ENCODE measurements around the gene SIRT3. TPM values are rescaled to one million over a fixed set of nuclear protein-coding genes. Genes with fewer than 3 reads are reported as not detected.

The SIRT3 gene
- total and polyA plus RNA-seq, 7 experiments from 2014 or later = 9.9 to 34.8 (median 23.8) TPM

DNA sequence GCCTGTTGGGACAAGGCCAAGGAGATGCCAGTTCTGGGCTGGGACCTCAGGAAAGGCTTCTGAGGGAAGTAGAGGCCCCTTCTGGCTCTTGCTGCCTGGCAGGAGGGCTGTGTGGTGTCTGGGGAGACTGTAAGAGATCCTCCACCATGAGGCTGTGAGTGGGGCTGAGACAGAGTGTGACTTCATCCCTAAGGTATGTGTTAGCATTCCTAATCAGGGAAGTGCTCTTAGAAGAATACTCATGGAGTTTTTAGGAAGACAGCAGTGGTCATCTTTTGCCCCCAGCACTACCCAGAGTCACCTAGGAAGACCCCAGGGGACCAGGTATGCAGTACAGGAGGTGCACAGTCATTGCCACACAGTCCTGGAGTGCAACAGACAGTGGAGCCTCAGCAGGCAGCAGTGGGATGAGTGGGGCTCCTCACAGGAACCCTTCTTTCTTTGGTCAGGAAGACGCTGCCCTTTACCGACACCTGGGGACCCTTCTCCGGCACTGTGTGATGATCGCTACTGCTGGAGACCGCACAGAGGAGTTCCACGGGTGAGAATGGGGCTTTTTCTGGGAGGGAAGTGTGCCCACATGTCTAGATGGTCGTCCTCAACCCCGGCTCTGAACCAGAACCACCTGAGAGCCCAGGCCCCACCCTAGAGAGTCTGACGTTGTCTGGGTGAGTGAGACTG, 25.9 kb downstream of the SIRT3 start:
- intact Hi-C loops (cut with micrococcal nuclease) = no loop called here
- Histone ChIP-seq H3K4me3 (ENCODE audit: low read length) (no peak overlapping the region), H3K27me3 (ENCODE audit: control insufficient read depth in 2 of 2, insufficient read depth in 2 of 2, low read length in 2 of 2) (no peaks in the 10 kb centered on the region), H3K36me3 (ENCODE audit: control insufficient read depth in 2 of 3, insufficient read depth in 3 of 3, low read length in 3 of 3) (peaks cover 23 to 68% (median 46%) of the 10 kb centered on the region in 3 experiments), H3K4me1 (ENCODE audit: control insufficient read depth in 2 of 2, insufficient read depth in 2 of 2, low read length in 2 of 2) (peaks cover 18 to 29% of the 10 kb centered on the region in 2 donors), H3K27ac (ENCODE audit: low read depth, low read length) (peak overlapping the region; percentile 93), H3K9me3 (ENCODE audit: control insufficient read depth in 2 of 3, low read length in 3 of 3) (no peaks in the 10 kb centered on the region)
- Mint-ChIP-seq H3K4me3 (peak overlapping the region; percentile 32 to 100 (median 94)), H3K27ac (peak overlapping the region in 8 of 9 donors; percentile 34 to 99 (median 66)), H3K36me3 (peaks cover 4 to 29% (median 9%) of the 10 kb centered on the region in 5 donors), H3K4me1 (peaks cover 0 to 43% (median 26%) of the 10 kb centered on the region in 7 donors), H3K27me3 (no peaks in the 10 kb centered on the region), H3K9me3 (peaks cover 0 to 4% (median 0%) of the 10 kb centered on the region in 11 donors)
- CTCF ChIA-PET = interaction anchor here (0.5 kb wide), 1 partner anchor 126 kb away, joined by 3 read pairs; no protein-coding TSS in a partner anchor
- POLR2A ChIA-PET = interaction anchor here (0.9 to 5.0 kb wide), 6 partner anchors 19 to 239 kb away, joined by 4 to 83 read pairs (median 27); partner anchors contain the start of genes PSMD13, PTDSS2 and SIRT3
- no peak for ATAC-seq
- peak in 1 of 9 donors; percentile 7 for DNase-seq

DNA sequence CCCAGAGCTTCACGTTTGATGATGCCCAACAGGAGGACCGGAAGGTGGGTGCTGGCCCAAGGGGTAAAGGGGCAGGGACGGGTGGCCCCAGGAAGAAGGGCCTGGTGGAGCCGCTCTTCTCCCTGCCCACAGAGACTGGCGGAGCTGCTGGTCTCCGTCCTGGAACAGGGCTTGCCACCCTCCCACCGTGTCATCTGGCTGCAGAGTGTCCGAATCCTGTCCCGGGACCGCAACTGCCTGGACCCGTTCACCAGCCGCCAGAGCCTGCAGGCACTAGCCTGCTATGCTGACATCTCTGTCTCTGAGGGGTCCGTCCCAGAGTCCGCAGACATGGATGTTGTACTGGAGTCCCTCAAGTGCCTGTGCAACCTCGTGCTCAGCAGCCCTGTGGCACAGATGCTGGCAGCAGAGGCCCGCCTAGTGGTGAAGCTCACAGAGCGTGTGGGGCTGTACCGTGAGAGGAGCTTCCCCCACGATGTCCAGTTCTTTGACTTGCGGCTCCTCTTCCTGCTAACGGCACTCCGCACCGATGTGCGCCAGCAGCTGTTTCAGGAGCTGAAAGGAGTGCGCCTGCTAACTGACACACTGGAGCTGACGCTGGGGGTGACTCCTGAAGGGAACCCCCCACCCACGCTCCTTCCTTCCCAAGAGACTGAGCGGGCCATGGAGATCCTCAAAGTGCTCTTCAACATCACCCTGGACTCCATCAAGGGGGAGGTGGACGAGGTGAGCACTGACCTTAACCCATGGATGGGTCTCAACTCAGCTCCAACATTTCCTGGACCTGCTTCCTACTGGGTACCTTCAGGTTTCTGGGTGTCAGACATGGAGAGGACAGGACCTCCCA, 26.6 kb downstream of the SIRT3 start:
- H3K4me3 Mint-ChIP-seq = peak overlapping the region; percentile 89 to 100 (median 96)
- peaks cover 20 to 68% (median 45%) of the 10 kb centered on the region in 3 experiments for H3K36me3 ChIP-seq (ENCODE audit: control insufficient read depth in 2 of 3, insufficient read depth in 3 of 3, low read length in 3 of 3)
- H3K27me3 Mint-ChIP-seq = no peaks in the 10 kb centered on the region
- H3K4me1 Mint-ChIP-seq = peaks cover 0 to 50% (median 31%) of the 10 kb centered on the region in 7 donors
- ChIA-PET POLR2A (interaction anchor here (0.6 to 5.0 kb wide), 9 partner anchors 20 to 240 kb away, joined by 3 to 83 read pairs (median 19); partner anchors contain the start of genes NLRP6, PSMD13, PTDSS2 and SIRT3), CTCF (interaction anchor here (0.8 kb wide), 1 partner anchor 23 kb away, joined by 5 read pairs; no protein-coding TSS in a partner anchor)
- intact Hi-C loops (cut with micrococcal nuclease) = loop anchor here in 1 of 2 donors (5.0 kb wide), 1 partner anchor 358 kb away; no protein-coding TSS in a partner anchor
- H3K4me3 ChIP-seq (ENCODE audit: low read length) = peak overlapping the region; percentile 98
- peaks cover 4 to 25% (median 9%) of the 10 kb centered on the region in 5 donors for H3K36me3 Mint-ChIP-seq
- ATAC-seq (no peak), DNase-seq (peak in 1 of 9 donors; percentile 18)
- H3K4me1 ChIP-seq (ENCODE audit: control insufficient read depth in 2 of 2, insufficient read depth in 2 of 2, low read length in 2 of 2) = peaks cover 22 to 37% of the 10 kb centered on the region in 2 donors
- H3K9me3 Mint-ChIP-seq = peaks cover 0 to 4% (median 0%) of the 10 kb centered on the region in 11 donors
- H3K27me3 ChIP-seq (ENCODE audit: control insufficient read depth in 2 of 2, insufficient read depth in 2 of 2, low read length in 2 of 2) = no peaks in the 10 kb centered on the region
- no peaks in the 10 kb centered on the region for H3K9me3 ChIP-seq (ENCODE audit: control insufficient read depth in 2 of 3, low read length in 3 of 3)
- H3K27ac ChIP-seq (ENCODE audit: low read depth, low read length) = peak overlapping the region; percentile 93
- H3K27ac Mint-ChIP-seq = peak overlapping the region; percentile 89 to 100 (median 98)

DNA sequence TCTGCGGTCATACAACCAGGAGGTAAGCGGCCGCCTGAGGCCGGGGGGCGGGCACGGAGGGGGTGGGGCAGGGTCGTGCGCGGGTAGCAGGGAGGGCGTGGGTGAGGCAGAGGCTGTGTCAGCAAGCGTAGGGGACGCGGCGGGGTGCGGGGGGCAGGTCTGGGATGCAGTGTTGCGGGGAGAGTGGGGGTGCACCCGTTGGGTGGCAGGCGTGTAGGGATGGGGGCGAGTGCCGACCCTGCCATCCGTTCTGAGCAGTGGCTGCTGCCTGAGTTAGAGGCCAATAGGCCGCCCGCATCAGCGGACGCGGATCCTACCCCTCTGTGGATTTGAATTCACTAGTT, 27.3 kb downstream of the SIRT3 start:
- ATAC-seq = peak; percentile 0
- POLR2A ChIA-PET = interaction anchor here (1.4 to 5.0 kb wide), 7 partner anchors 20 to 240 kb away, joined by 4 to 83 read pairs (median 35); partner anchors contain the start of genes NLRP6, PSMD13, PTDSS2 and SIRT3

DNA sequence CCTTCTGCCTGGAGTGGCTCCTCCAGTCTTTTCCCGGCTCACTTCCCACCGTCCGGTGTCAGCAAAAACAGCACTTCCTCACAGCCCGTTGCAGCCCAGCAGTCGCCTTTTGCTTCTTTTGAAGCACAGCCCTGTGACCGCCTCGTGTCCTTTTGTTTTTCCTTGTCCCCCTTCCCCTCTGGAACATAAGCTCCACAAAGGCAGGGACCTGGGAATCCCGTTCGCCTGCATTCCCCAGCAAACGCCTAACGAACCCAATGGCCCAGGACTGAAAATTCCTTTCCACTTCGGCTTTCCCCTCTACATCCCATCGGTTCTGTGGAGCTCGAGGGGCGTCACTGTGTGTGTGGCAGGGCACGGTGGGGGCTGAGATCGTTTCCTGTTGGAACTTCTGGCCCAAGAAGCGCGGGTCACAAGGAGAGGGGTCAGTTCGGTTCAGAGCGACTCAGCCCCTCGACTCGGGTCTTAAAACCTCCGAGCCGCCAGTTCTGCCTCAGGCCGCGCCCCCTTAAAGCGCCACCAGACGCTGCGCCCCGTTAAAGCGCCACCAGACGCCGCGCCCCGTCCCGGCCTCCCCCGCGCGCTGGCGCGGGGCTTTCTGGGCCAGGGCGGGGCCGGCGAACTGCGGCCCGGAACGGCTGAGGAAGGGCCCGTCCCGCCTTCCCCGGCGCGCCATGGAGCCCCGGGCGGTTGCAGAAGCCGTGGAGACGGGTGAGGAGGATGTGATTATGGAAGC, 27.8 kb downstream of the SIRT3 start:
- peak; percentile 66 for ATAC-seq
- Histone ChIP-seq H3K4me3 (ENCODE audit: low read length) (peak overlapping the region; percentile 98), H3K4me1 (ENCODE audit: control insufficient read depth in 2 of 2, insufficient read depth in 2 of 2, low read length in 2 of 2) (peaks cover 28 to 48% of the 10 kb centered on the region in 2 donors), H3K36me3 (ENCODE audit: control insufficient read depth in 2 of 3, insufficient read depth in 3 of 3, low read length in 3 of 3) (peaks cover 18 to 69% (median 43%) of the 10 kb centered on the region in 3 experiments), H3K27me3 (ENCODE audit: control insufficient read depth in 2 of 2, insufficient read depth in 2 of 2, low read length in 2 of 2) (no peaks in the 10 kb centered on the region), H3K27ac (ENCODE audit: low read depth, low read length) (peak overlapping the region; percentile 93), H3K9me3 (ENCODE audit: control insufficient read depth in 2 of 3, low read length in 3 of 3) (no peaks in the 10 kb centered on the region)
- Mint-ChIP-seq H3K27me3 (no peaks in the 10 kb centered on the region), H3K4me3 (peak overlapping the region; percentile 89 to 100 (median 96)), H3K9me3 (peaks cover 0 to 4% (median 0%) of the 10 kb centered on the region in 11 donors), H3K36me3 (peaks cover 3 to 30% (median 13%) of the 10 kb centered on the region in 5 donors), H3K27ac (peak overlapping the region; percentile 96 to 100 (median 99)), H3K4me1 (peaks cover 6 to 62% (median 41%) of the 10 kb centered on the region in 7 donors)
- CTCF ChIA-PET = interaction anchor here (0.6 to 2.2 kb wide), 3 partner anchors 29 to 73 kb away, joined by 3 to 5 read pairs (median 4); no protein-coding TSS in a partner anchor
- POLR2A ChIA-PET = interaction anchor here (0.6 to 5.0 kb wide), 18 partner anchors 21 to 368 kb away, joined by 3 to 83 read pairs (median 12); partner anchors contain the start of genes IFITM2, NLRP6, PHRF1 and PSMD13
- DNase-seq = peak; percentile 77 to 89 (median 84)
- intact Hi-C loops (cut with micrococcal nuclease) = loop anchor here in 1 of 2 donors (5.0 kb wide), 1 partner anchor 359 kb away; no protein-coding TSS in a partner anchor

More for the DNA sequence above, 27.3 kb downstream of the SIRT3 start:
- peaks cover 4 to 27% (median 10%) of the 10 kb centered on the region in 5 donors for H3K36me3 Mint-ChIP-seq
- CTCF ChIA-PET = interaction anchor here (0.8 kb wide), 1 partner anchor 24 kb away, joined by 5 read pairs; no protein-coding TSS in a partner anchor
- H3K27ac Mint-ChIP-seq = peak overlapping the region; percentile 89 to 100 (median 98)
- no peaks in the 10 kb centered on the region for H3K27me3 Mint-ChIP-seq
- H3K27me3 ChIP-seq (ENCODE audit: control insufficient read depth in 2 of 2, insufficient read depth in 2 of 2, low read length in 2 of 2) = no peaks in the 10 kb centered on the region
- no peak for DNase-seq
- intact Hi-C loops (cut with micrococcal nuclease) = loop anchor here in 1 of 2 donors (5.0 kb wide), 1 partner anchor 358 kb away; no protein-coding TSS in a partner anchor
- peaks cover 0 to 4% (median 0%) of the 10 kb centered on the region in 11 donors for H3K9me3 Mint-ChIP-seq
- H3K4me3 ChIP-seq (ENCODE audit: low read length) = peak overlapping the region; percentile 98
- peaks cover 19 to 68% (median 40%) of the 10 kb centered on the region in 3 experiments for H3K36me3 ChIP-seq (ENCODE audit: control insufficient read depth in 2 of 3, insufficient read depth in 3 of 3, low read length in 3 of 3)
- peaks cover 28 to 43% of the 10 kb centered on the region in 2 donors for H3K4me1 ChIP-seq (ENCODE audit: control insufficient read depth in 2 of 2, insufficient read depth in 2 of 2, low read length in 2 of 2)
- no peaks in the 10 kb centered on the region for H3K9me3 ChIP-seq (ENCODE audit: control insufficient read depth in 2 of 3, low read length in 3 of 3)
- H3K27ac ChIP-seq (ENCODE audit: low read depth, low read length) = peak overlapping the region; percentile 93
- H3K4me3 Mint-ChIP-seq = peak overlapping the region; percentile 89 to 100 (median 96)
- H3K4me1 Mint-ChIP-seq = peaks cover 1 to 56% (median 36%) of the 10 kb centered on the region in 7 donors

DNA sequence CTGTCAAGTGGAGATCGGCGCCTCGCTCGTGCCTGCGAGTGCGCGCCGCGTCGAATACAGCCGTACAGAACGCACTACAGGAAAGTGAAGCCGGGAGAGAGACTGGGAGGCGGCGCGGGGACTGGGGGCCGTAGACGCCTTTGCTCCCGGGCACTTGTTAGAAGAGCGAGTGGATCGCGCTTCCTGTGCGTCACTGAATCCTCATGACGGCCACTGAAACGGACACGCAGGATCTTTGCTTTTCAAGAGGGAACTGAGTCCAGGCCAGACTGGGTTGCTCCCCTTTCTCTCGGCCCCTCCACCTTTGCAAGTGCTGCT, 28.3 kb downstream of the SIRT3 start:
- Histone ChIP-seq H3K27me3 (ENCODE audit: control insufficient read depth in 2 of 2, insufficient read depth in 2 of 2, low read length in 2 of 2) (no peaks in the 10 kb centered on the region), H3K9me3 (ENCODE audit: control insufficient read depth in 2 of 3, low read length in 3 of 3) (no peaks in the 10 kb centered on the region), H3K4me1 (ENCODE audit: control insufficient read depth in 2 of 2, insufficient read depth in 2 of 2, low read length in 2 of 2) (peaks cover 28 to 52% of the 10 kb centered on the region in 2 donors), H3K4me3 (ENCODE audit: low read length) (peak overlapping the region; percentile 98), H3K27ac (ENCODE audit: low read depth, low read length) (peak overlapping the region; percentile 93), H3K36me3 (ENCODE audit: control insufficient read depth in 2 of 3, insufficient read depth in 3 of 3, low read length in 3 of 3) (peaks cover 18 to 67% (median 38%) of the 10 kb centered on the region in 3 experiments)
- peaks cover 0 to 31% (median 14%) of the 10 kb centered on the region in 5 donors for H3K36me3 Mint-ChIP-seq
- H3K27me3 Mint-ChIP-seq = no peaks in the 10 kb centered on the region
- peak; percentile 20 for ATAC-seq
- peak overlapping the region; percentile 89 to 100 (median 96) for H3K4me3 Mint-ChIP-seq
- intact Hi-C loops (cut with micrococcal nuclease) = loop anchor here (1.0 to 5.0 kb wide), 17 partner anchors 28 to 590 kb away; partner anchors contain the start of genes HRAS (in 2 of the 2), IFITM1 (in 2 of the 2), PSMD13 (in 2 of the 2) and SIRT3 (in 2 of the 2)
- no peak for DNase-seq
- H3K4me1 Mint-ChIP-seq = peaks cover 12 to 67% (median 46%) of the 10 kb centered on the region in 7 donors
- POLR2A ChIA-PET = interaction anchor here (0.5 to 5.0 kb wide), 44 partner anchors 9 to 633 kb away, joined by 3 to 83 read pairs (median 5); partner anchors contain the start of genes HRAS, IFITM2, LRRC56 and NLRP6
- CTCF ChIA-PET = interaction anchor here (0.6 to 2.2 kb wide), 5 partner anchors 29 to 611 kb away, joined by 3 to 5 read pairs (median 4); partner anchors contain the start of genes PSMD13 and SIRT3
- H3K27ac Mint-ChIP-seq = peak overlapping the region; percentile 96 to 100 (median 99)
- peaks cover 0 to 4% (median 0%) of the 10 kb centered on the region in 11 donors for H3K9me3 Mint-ChIP-seq
